Adrenal gland (tissue), 5 donors: ENCODE data around the gene ECE2.

Source experiments
- CTCF ChIP-seq, 6 experiments: fragments of 450-650 bp in 4 of 6; fragments of 200-600 bp in 2 of 6; sonication (generic) in 1 of 6; IDR thresholded peaks; 1 replicate in 5 of 6; 2 replicates in 1 of 6; pipeline versions ENCODE4 v1.5.1 to v1.8.0; 2016 to 2021; ENCODE audit warnings: antibody characterized with exemption in 6 of 6, mild to moderate bottlenecking in 2 of 6, moderate library complexity in 1 of 6
- POLR2A ChIP-seq, 2 donors: fragments of 450-650 bp; IDR thresholded peaks; one replicate each; pipeline ENCODE4 v1.6.1; 2017; ENCODE audit warnings: antibody characterized with exemption in 2 of 2, mild to moderate bottlenecking in 2 of 2, moderate library complexity in 1 of 2
- donor health status: DM: no; HTN: no; CAD: no.

DNA sequence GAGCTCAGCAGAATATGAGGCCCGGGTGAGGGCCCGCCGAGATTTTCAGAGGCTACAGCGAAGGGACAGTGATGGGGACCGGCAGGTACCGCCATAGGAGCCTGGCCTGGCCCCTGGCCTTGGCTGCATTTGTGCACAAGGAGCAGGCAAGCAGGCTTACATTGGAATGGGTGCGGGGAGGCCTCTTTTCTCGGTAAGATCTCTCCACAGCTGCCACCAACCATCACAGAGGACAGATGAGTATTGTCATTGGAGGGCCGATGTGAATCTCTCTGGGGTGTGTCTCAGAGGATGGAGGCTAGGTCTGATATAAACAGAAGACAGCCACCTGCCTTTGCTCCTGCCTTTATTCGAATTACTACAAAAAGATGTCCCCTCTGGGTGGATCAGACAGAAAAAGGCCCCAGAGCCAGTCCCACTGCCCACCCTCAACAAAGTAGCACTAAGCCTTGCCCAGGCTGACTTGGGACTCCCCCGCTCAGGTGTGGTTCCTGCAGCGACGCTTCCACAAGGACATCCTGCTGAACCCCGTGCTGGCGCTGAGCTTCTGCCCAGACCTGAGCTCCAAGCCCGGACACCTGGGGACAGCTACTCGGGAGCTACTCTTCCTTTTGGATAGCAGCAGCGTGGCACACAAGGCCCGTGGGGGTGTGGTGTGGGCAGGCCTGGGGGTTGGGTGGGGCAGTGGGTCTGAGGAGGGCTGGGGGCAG, 41.0 kb upstream of the ECE2 start:
- no peak for TF ChIP-seq POLR2A (IDR thresholded peaks at IDR 0.05)
- no peak for TF ChIP-seq CTCF (IDR thresholded peaks at IDR 0.05)
